Bronchial epithelial cell (primary cell): Measurements from ENCODE around the gene TRIM8. TPM values are rescaled to one million over a fixed set of nuclear protein-coding genes. Genes with fewer than 3 reads are reported as not detected.
A peak's percentile ranks its signal among the peaks of the same experiment; 100 is the strongest.

Experiments used
- DNase-seq: peaks from one replicate; pipeline ENCODE4 v3.0.0-alpha.2; 2010; ENCODE audit warnings: low read depth
- FAIRE-seq: peaks from 2 replicates; lab custom pipeline; 2011; peaks lifted over from hg19 to GRCh38; lab: Jason Lieb, UNC
- H3K27me3 ChIP-seq: 2 replicates; pipeline ENCODE4 v1.5.1; 2011; ENCODE audit warnings: low read length; ENCODE audit not compliant: control insufficient read depth, insufficient read depth
- H3K36me3 ChIP-seq: 2 replicates; pipeline ENCODE4 v1.5.1; 2011; ENCODE audit warnings: low read length; ENCODE audit not compliant: control insufficient read depth, insufficient read depth
- H3K4me3 ChIP-seq: 2 replicates; pipeline ENCODE4 v1.5.1; 2011; ENCODE audit warnings: mild to moderate bottlenecking, low read depth, low read length, control low read depth
- CTCF ChIP-seq: IDR thresholded peaks from 2 replicates; pipeline ENCODE4 v1.5.1; 2011; ENCODE audit warnings: mild to moderate bottlenecking, moderate library complexity, low read length, control low read depth, inconsistent platforms; ENCODE audit not compliant: insufficient read depth, severe bottlenecking
- total RNA-seq: library from RNA; depleted of rRNA; stranded (reverse); fragments of >200 nt; gene quantifications from 2 replicates; pipeline ENCODE4 v1.2.1, GENCODE V29; 2014

Gene TRIM8
- total RNA-seq, 1 donor from 2014 or later, result 31.1 TPM

DNA sequence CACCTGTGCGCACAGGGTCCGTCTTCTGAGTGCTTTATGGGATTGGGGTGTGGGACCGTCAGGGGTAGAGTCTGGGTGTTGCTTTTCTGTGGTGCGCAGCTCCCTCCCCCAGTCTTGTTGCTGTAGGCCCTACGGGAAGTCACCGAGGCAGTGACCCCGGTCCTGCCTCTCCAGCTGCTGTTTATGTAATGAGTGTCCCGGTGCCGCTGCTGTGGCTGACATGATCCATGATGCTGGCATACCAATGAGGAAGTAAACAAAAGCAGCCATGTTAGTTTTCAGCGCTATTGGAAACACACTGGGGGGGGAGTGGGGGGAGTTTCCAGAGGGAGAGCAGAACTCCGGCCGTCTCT is 1.1 kb downstream of the TRIM8 start:
- peak overlapping the region; percentile 91 for H3K4me3 ChIP-seq
- no peak for TF ChIP-seq CTCF
- FAIRE-seq, result no peak
- DNase-seq, result peak; percentile 60
- H3K27me3 ChIP-seq, result no peaks in the 10 kb centered on the region
- H3K36me3 ChIP-seq, result peaks cover 1% of the 10 kb centered on the region

DNA sequence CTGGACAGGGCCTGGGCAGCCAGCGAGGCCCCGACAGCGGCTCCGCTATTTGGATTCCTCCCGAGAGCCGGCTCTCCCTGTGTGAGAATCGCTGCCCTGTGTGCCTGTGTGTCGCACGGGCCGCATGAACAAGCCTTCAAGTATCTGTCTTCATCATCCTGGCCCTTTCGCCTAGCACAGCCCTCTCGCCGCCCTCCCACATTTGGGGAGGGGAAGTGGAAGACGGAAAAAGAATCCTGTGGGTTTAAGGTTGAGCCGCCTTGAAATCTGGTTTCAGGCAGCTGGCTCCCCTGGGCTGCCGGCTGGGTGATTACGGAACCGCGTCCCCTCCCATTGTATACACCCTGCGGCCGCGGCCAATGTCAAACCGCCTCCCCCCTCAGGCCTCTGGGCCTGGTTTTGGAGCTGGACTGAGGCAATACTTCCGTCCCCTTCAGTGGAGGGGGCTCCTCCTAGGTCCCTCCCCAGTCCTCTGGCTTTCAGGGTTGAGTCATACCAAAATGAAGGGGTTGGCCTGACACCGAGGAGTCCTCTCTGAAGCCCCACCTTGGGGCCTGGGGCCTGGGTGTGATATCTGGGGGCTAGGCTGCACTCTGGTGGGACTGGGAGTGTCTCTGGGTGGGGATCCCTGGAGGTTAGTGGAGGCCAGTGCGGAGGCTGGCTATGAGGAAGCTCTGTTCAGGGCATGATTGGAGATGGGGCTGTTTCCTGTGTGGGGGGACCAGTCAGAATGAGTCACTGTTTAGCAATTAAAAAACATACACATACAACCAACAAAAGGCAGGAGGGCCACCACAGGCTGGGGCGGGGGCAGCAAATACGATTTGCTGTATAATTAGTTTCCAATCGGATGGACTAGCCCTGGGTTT is 1.7 kb downstream of the TRIM8 start:
- Histone ChIP-seq H3K4me3 (peak overlapping the region; percentile 91), H3K27me3 (no peaks in the 10 kb centered on the region), H3K36me3 (peaks cover 1% of the 10 kb centered on the region)
- DNase-seq (peak; percentile 95), FAIRE-seq (no peak)
- TF ChIP-seq CTCF, result no peak

DNA sequence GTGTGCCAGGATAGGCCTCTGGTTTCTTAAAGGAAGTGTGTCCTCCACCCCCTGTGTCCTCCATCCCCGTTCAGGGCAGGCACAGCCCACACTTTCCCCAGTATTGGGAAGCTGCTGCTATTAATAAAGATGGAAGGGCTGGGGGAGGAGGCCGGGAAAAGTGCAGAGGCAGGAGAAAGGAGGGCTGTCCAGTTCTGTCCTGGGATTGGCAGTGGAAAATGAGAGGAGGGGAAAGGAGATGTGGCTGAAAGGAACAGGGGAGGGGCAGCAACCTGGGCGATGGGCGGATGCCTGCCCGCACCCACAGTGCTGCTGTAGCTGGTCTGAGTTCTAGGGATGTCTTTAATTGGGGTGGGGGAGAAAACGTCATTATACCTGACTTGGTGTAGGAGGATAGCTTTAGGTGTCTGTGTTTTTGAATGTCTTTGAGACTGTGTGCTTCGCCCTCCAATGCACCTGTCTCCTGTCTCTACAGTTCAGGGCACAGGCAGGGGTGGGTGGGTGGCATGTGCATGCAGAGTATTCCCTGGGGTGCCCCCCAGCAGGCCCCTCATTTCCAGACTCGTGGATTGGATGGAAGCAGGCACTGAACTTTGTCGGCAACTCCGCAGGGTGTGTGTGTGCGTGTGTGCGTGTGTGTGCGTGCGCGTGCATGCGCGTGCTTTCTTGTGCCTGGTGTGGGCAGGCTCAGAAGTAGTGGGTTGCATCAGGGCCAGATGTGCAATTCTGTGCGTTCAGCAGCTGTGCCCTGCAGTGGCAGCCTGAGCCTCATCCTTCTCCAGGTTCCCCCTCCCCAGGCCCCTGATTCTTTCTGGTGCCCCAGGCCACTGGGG is 2.5 kb downstream of the TRIM8 start:
- FAIRE-seq (peak; percentile 36), DNase-seq (no peak)
- H3K27me3 ChIP-seq, result no peaks in the 10 kb centered on the region
- TF ChIP-seq CTCF, result no peak
- H3K4me3 ChIP-seq, result peak overlapping the region; percentile 91
- peaks cover 4% of the 10 kb centered on the region for H3K36me3 ChIP-seq

DNA sequence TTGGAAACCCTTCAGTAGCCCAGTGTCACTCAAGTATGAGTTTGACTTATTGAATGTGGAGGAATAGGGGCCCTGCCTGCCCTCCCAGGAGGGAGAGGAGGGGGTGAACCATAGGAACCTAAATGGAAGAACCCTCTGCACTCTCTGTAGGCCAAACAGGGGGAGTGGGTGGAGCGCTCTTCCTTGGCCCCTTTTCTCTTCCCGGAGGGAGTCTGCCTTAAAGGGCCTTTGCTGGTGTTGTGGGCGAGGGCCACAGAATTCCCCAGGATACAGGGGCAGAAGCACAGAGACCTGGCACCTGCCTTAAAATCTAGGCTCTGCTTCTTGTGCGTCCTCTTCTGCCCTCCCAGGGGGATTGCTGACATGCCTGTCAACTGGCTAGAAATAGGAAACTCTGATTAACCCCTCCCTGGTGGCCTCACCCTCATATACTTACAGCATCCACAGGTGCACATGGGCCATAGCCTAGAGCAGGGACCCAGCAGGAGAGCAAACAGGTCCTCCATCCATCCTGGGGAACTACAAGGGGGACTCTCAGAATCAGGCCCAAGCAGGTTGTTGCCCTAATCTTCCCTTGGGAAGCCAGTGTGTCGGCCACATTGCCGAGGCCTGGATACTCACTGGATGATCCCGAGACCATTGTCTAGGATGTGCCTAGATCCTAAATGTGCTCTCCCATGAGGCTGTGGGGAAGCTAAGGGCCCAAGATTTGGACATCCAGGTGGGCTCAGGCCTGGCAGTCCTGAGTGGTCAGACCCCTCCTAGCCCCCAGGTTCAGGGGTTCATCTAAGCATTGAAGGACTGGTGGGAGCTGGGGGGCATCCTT is 3.4 kb downstream of the TRIM8 start:
- no peak for FAIRE-seq
- no peak for DNase-seq
- no peak for TF ChIP-seq CTCF
- Histone ChIP-seq H3K27me3 (no peaks in the 10 kb centered on the region), H3K4me3 (peak overlapping the region; percentile 91), H3K36me3 (peaks cover 4% of the 10 kb centered on the region)

DNA sequence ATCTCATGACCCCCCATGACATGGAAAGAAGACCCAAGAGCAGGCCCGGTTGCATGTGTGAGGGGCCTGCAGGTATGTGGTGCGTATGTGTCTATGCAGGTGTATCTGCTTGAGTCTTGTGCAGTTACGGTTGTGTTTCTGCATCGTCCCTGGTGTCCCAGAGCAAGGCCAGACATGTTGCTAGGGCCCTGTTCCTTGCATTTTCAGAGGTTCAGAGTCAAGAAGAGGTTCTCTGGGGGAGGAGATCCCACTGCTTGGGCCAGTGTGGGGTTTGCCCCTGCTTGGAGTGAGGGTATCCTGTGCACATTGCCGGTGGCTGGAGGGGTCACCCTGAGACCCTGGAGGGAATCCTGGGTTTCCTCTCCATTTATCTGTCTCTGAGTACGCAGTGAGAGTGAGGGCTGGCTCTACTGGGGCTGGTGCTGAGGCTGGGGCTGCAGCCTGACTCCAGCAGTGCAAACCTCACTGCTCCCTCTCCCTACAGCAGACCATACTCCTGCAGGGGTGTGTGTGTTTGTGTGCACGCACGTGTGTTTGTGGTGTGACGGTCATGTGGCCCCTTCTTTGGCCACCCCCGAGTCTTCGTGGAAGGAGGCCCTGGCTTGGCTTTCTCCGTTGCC is 4.1 kb downstream of the TRIM8 start:
- Histone ChIP-seq H3K4me3 (no peak overlapping the region), H3K36me3 (peaks cover 7% of the 10 kb centered on the region), H3K27me3 (no peaks in the 10 kb centered on the region)
- DNase-seq, result no peak
- TF ChIP-seq CTCF, result no peak
- no peak for FAIRE-seq
